B cell (primary cell): Measurements from ENCODE around the gene VAV3. TPM values are rescaled to one million over a fixed set of nuclear protein-coding genes. Genes with fewer than 3 reads are reported as not detected.
A peak's percentile ranks its signal among the peaks of the same experiment; 100 is the strongest.
"Not testable (repeated sequence)": the region's sequence is repeated elsewhere in the genome, so short reads cannot be mapped to it uniquely, and the experiment has no call there.

Experiments
- ATAC-seq: fragments of 200-7000 bp; cut with Tn5 transposase; one replicate; pipeline ENCODE4 v1.10.0; 2021; ENCODE audit warnings: low read depth, mild to moderate bottlenecking, moderate number of reproducible peaks, moderate library complexity
- CTCF ChIA-PET: fragments of 350-600 bp; sonication (Branson Sonifier 250); formaldehyde crosslinking; loops from one replicate; lab custom pipeline; 2021; ENCODE audit warnings: antibody characterized with exemption, inconsistent platforms; lab: Charles Lee
- POLR2A ChIA-PET: fragments of 350-600 bp; sonication (Branson Sonifier 250); formaldehyde crosslinking; loops from one replicate; lab custom pipeline; 2021; ENCODE audit warnings: antibody characterized with exemption; lab: Charles Lee
- DNase-seq: peaks from one replicate; pipeline ENCODE4 v3.0.0; 2013
- H2AFZ ChIP-seq: 2 replicates; pipeline ENCODE4 v1.6.1; 2012; ENCODE audit warnings: mild to moderate bottlenecking, low read depth, low read length; ENCODE audit not compliant: insufficient read depth, poor library complexity, severe bottlenecking
- H3K27ac ChIP-seq, 2 donors: 1 replicate in 1 of 2; 2 replicates in 1 of 2; pipeline ENCODE4 v1.5.1; 2012 to 2013; ENCODE audit warnings: low read length in 2 of 2, mild to moderate bottlenecking in 2 of 2, moderate library complexity in 1 of 2
- H3K27me3 ChIP-seq, 4 experiments: fragments of 200-600 bp in 1 of 4; sonication (generic) in 1 of 4; replicated peaks in 1 of 4; 1 replicate in 2 of 4; 2 replicates in 2 of 4; pipeline versions ENCODE4 v1.6.1 to v1.7.0; 2013 to 2016; ENCODE audit warnings: low read length in 3 of 4, mild to moderate bottlenecking in 2 of 4, mixed read lengths in 1 of 4, moderate library complexity in 1 of 4; ENCODE audit not compliant: insufficient read depth in 4 of 4, control insufficient read depth in 3 of 4; ENCODE audit errors: control extremely low read depth in 1 of 4
- H3K36me3 ChIP-seq, 2 experiments: replicated peaks in 1 of 2; 1 replicate in 1 of 2; 2 replicates in 1 of 2; pipeline versions ENCODE4 v1.6.1 to v1.7.1; 2013; ENCODE audit warnings: low read length in 1 of 2; ENCODE audit not compliant: insufficient read depth in 2 of 2, control insufficient read depth in 1 of 2; ENCODE audit errors: control extremely low read depth in 1 of 2, extremely low read depth in 1 of 2
- H3K4me1 ChIP-seq, 2 donors: fragments of 200-600 bp in 1 of 2; sonication (generic) in 1 of 2; 1 replicate in 1 of 2; 2 replicates in 1 of 2; pipeline versions ENCODE4 v1.5.1 to v1.6.1; 2013 to 2017; ENCODE audit warnings: low read length in 2 of 2; ENCODE audit not compliant: control insufficient read depth in 2 of 2, insufficient read depth in 2 of 2
- H3K4me2 ChIP-seq: replicated peaks from 2 replicates; pipeline ENCODE3; 2012; ENCODE audit warnings: mild to moderate bottlenecking, low read depth, low read length; ENCODE audit not compliant: poor library complexity, severe bottlenecking
- H3K4me3 ChIP-seq, 5 experiments: fragments of 200-600 bp in 1 of 5; sonication (generic) in 1 of 5; 1 replicate in 3 of 5; 2 replicates in 2 of 5; pipeline versions ENCODE4 v1.5.1 to v1.7.0; 2011 to 2016; ENCODE audit warnings: low read length in 4 of 5, mild to moderate bottlenecking in 4 of 5, low read depth in 2 of 5, control low read depth in 1 of 5, moderate library complexity in 1 of 5; ENCODE audit not compliant: insufficient read depth in 1 of 5; ENCODE audit errors: control extremely low read depth in 1 of 5, extremely low read depth in 1 of 5
- H3K79me2 ChIP-seq: fragments of 200-600 bp; sonication (generic); one replicate; pipeline ENCODE4 v1.6.0; 2016; ENCODE audit warnings: low read length; ENCODE audit not compliant: control insufficient read depth, insufficient read depth
- H3K9ac ChIP-seq: fragments of 200-600 bp; sonication (generic); 2 replicates; pipeline ENCODE4 v1.6.1; 2017; ENCODE audit warnings: mild to moderate bottlenecking, low read length, moderate library complexity
- H3K9me3 ChIP-seq, 3 donors: one replicate each; pipeline versions ENCODE4 v1.6.1 to v1.7.1; 2013; ENCODE audit warnings: low read length in 2 of 3; ENCODE audit not compliant: control insufficient read depth in 2 of 3, insufficient read depth in 1 of 3; ENCODE audit errors: control extremely low read depth in 1 of 3
- H4K20me1 ChIP-seq: 2 replicates; pipeline ENCODE4 v1.6.0; 2012; ENCODE audit warnings: mild to moderate bottlenecking, low read length; ENCODE audit not compliant: insufficient read depth, control insufficient read depth, poor library complexity, severe bottlenecking
- H3K27ac Mint-ChIP-seq: one replicate; pipeline ENCODE4 v1.8.0; 2021; ENCODE audit warnings: mixed read lengths
- H3K27me3 Mint-ChIP-seq: one replicate; pipeline ENCODE4 v1.8.0; 2021; ENCODE audit warnings: mixed read lengths
- H3K4me1 Mint-ChIP-seq: one replicate; pipeline ENCODE4 v1.8.0; 2021; ENCODE audit warnings: mixed read lengths
- H3K4me3 Mint-ChIP-seq: one replicate; pipeline ENCODE4 v1.8.0; 2021; ENCODE audit warnings: mixed read lengths
- H3K9me3 Mint-ChIP-seq: one replicate; pipeline ENCODE4 v1.8.0; 2022; ENCODE audit warnings: mixed read lengths; ENCODE audit not compliant: insufficient read depth
- CTCF ChIP-seq: fragments of 200-600 bp; IDR thresholded peaks from one replicate; pipeline ENCODE4 v1.8.0; 2022; ENCODE audit warnings: antibody characterized with exemption, mild to moderate bottlenecking
- EZH2 ChIP-seq: IDR thresholded peaks from 2 replicates; pipeline ENCODE4 v1.6.1; 2012; ENCODE audit warnings: borderline replicate concordance, low read depth, mild to moderate bottlenecking, moderate library complexity, low read length; ENCODE audit not compliant: insufficient read depth, poor library complexity, severe bottlenecking
- WGBS: methylation state at CpG from one replicate; pipeline ENCODE4 v1.1.5; 2013; ENCODE audit warnings: missing lambda C conversion rate; ENCODE audit not compliant: insufficient coverage; 5-methylcytosine and 5-hydroxymethylcytosine counted together
- intact Hi-C: fragments of 100-400 bp; cut with micrococcal nuclease; formaldehyde crosslinking; loops from one replicate; pipeline ENCODE4 v1.10.0; 2022
- polyA plus RNA-seq: library from polyadenylated mRNA; depleted of rRNA; stranded (reverse); fragments of >200 nt; gene quantifications from 2 replicates; pipeline ENCODE4 v1.2.3, GENCODE V29; 2012
- total RNA-seq, 2 donors: library from RNA; stranded (reverse); fragments of 120-200 nt in 1 of 2; gene quantifications; 1 replicate in 1 of 2; 2 replicates in 1 of 2; pipeline versions ENCODE4 v1.2.3 to v1.2.4, GENCODE V29; 2013 to 2022

The VAV3 gene
- total and polyA plus RNA-seq, 2 donors (not counting 1 experiment from before 2014, with no cell fraction given): 14.8 to 32.5 TPM

- H3K79me2 ChIP-seq: peaks cover 83% of the 10 kb centered on the region
- no peak overlapping the region for H2AFZ ChIP-seq
- ChIA-PET POLR2A (interaction anchor here (0.6 to 0.7 kb wide), 2 partner anchors 32 to 55 kb away, joined by 3 to 7 read pairs; no protein-coding TSS in a partner anchor), CTCF (interaction anchor here (0.7 to 0.8 kb wide), 2 partner anchors 12 to 80 kb away, joined by 3 to 4 read pairs; no protein-coding TSS in a partner anchor)
- Mint-ChIP-seq H3K27ac (no peak overlapping the region), H3K9me3 (peaks cover 22% of the 10 kb centered on the region), H3K27me3 (no peaks in the 10 kb centered on the region), H3K4me3 (no peak overlapping the region), H3K4me1 (peaks cover 65% of the 10 kb centered on the region)
- ATAC-seq: no peak
- no peak overlapping the region for H3K4me2 ChIP-seq
- no peaks in the 10 kb centered on the region for H3K27me3 ChIP-seq
- H3K9ac ChIP-seq: no peak overlapping the region
- peaks cover 0 to 1% of the 10 kb centered on the region in 2 experiments for H3K36me3 ChIP-seq
- H3K27ac ChIP-seq: no peak overlapping the region
- H3K4me3 ChIP-seq: no peak overlapping the region
- no peaks in the 10 kb centered on the region for H4K20me1 ChIP-seq
- peaks cover 15 to 23% of the 10 kb centered on the region in 2 donors for H3K4me1 ChIP-seq
- no peak for DNase-seq
- intact Hi-C loops: loop anchor here (2.0 kb wide), 1 partner anchor 15 kb away; no protein-coding TSS in a partner anchor
- TF ChIP-seq EZH2 (no peak), CTCF (no peak)
- H3K9me3 ChIP-seq: peaks cover 0 to 10% (median 5%) of the 10 kb centered on the region in 3 donors
Measured at GRCh38 chr1:107851418-107851817, 113.6 kb downstream of the VAV3 start.

- H3K4me2 ChIP-seq: peak overlapping the region; percentile 68
- H3K9ac ChIP-seq: peak overlapping the region; percentile 50
- H3K27ac Mint-ChIP-seq: peak overlapping the region; percentile 83
- peaks cover 0 to 13% (median 5%) of the 10 kb centered on the region in 3 donors for H3K9me3 ChIP-seq
- intact Hi-C loops: loop anchor here (1.0 to 10.0 kb wide), 4 partner anchors 16 to 281 kb away; partner anchors contain the start of gene VAV3
- H3K9me3 Mint-ChIP-seq: peaks cover 24% of the 10 kb centered on the region
- H3K4me3 ChIP-seq: peak overlapping the region in 3 of 5 experiments; percentile 23 to 54 (median 35)
- peaks cover 83% of the 10 kb centered on the region for H3K79me2 ChIP-seq
- H3K36me3 ChIP-seq, H3K27me3 Mint-ChIP-seq, H4K20me1 ChIP-seq, H3K27me3 ChIP-seq, POLR2A ChIA-PET: not testable (repeated sequence)
- peaks cover 86% of the 10 kb centered on the region for H3K4me1 Mint-ChIP-seq
- WGBS: 15% methylated on average over 6 of the region's 7 CpGs
- peaks cover 55 to 60% of the 10 kb centered on the region in 2 donors for H3K4me1 ChIP-seq
- DNase-seq (peak; percentile 35), ATAC-seq (peak; percentile 46)
- H3K27ac ChIP-seq: peak overlapping the region; percentile 70 to 83
- peak overlapping the region; percentile 29 for H2AFZ ChIP-seq
- peak overlapping the region; percentile 80 for H3K4me3 Mint-ChIP-seq
- CTCF ChIA-PET: interaction anchor here (0.9 to 2.4 kb wide), 5 partner anchors 15 to 280 kb away, joined by 3 to 11 read pairs (median 5); no protein-coding TSS in a partner anchor
Measured at GRCh38 chr1:107844541-107845194, 120.3 kb downstream of the VAV3 start.
